Effector memory CD4-positive, alpha-beta T cell (primary cell): Measurements from ENCODE around the gene HEMGN.

ENCODE experiments used
- DNase-seq, 3 donors: peaks; one replicate each; pipeline ENCODE4 v3.0.0-alpha.2; 2020
- H3K27ac ChIP-seq: 2 replicates; pipeline ENCODE4 v1.7.0; 2013; ENCODE audit warnings: mild to moderate bottlenecking, low read length, moderate library complexity; ENCODE audit not compliant: insufficient read depth, poor library complexity, severe bottlenecking
- H3K27me3 ChIP-seq: replicated peaks from 2 replicates; pipeline ENCODE4 v1.7.0; 2013; ENCODE audit warnings: mild to moderate bottlenecking, low read length; ENCODE audit not compliant: insufficient read depth, control insufficient read depth, poor library complexity, severe bottlenecking
- H3K36me3 ChIP-seq: 2 replicates; pipeline ENCODE4 v1.7.0; 2013; ENCODE audit warnings: mild to moderate bottlenecking, low read length, moderate library complexity; ENCODE audit not compliant: control insufficient read depth, insufficient read depth
- H3K4me1 ChIP-seq: 2 replicates; pipeline ENCODE4 v1.7.0; 2013; ENCODE audit warnings: low read length, mild to moderate bottlenecking; ENCODE audit not compliant: control insufficient read depth, insufficient read depth, poor library complexity, severe bottlenecking
- H3K4me3 ChIP-seq: 2 replicates; pipeline ENCODE4 v1.7.0; 2013; ENCODE audit warnings: low read length, low read depth, mild to moderate bottlenecking; ENCODE audit not compliant: insufficient read depth, poor library complexity, severe bottlenecking
- H3K9me3 ChIP-seq: 2 replicates; pipeline ENCODE4 v1.7.0; 2013; ENCODE audit warnings: mild to moderate bottlenecking, low read length, moderate library complexity; ENCODE audit not compliant: control insufficient read depth

The HEMGN gene

DNA sequence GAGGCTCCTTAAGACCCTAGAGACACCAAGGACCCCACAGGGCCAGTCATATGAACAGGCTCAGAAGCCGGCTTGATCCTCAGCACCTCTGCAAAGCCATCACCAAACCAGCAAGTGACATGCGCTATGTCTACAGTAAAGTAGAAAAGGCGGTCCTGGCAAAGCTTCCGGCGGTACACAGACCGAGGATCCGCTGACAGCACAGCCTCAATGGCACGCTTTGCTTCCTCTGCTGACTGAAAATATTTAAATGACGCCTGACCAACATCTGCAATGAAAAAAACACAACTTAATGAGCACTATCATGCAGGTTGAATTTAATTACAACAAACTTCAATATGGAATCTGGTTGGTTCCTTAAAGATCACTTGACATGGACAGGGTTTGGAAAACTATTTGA, 33.2 kb downstream of the HEMGN start:
- H3K9me3 ChIP-seq, result no peaks in the 10 kb centered on the region
- DNase-seq, result peak in 2 of 3 donors; percentile 35 to 50
- H3K27ac ChIP-seq, result peak overlapping the region; percentile 86
- no peaks in the 10 kb centered on the region for H3K27me3 ChIP-seq
- peaks cover 72% of the 10 kb centered on the region for H3K4me1 ChIP-seq
- H3K4me3 ChIP-seq, result peak overlapping the region; percentile 30
- peaks cover 6% of the 10 kb centered on the region for H3K36me3 ChIP-seq

DNA sequence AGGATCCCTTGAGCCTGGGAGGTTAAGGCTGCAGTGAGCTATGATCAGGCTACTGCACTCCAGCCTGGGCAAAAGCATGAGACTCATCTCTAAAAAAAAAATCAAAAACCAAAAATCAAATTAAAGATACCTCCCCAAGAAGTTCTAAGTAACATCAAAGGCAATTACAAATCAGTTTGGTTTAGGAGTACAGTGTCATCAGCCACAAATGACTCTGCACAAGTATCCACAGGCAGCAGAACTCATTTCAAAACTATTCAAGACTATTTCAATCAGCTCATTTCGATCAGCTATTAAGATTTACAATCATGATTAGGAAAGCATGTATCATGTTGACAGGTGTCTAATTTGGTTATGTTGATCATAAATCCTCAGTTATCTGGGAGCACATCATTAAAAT, 34.8 kb downstream of the HEMGN start:
- H3K4me3 ChIP-seq, result no peak overlapping the region
- H3K4me1 ChIP-seq, result peaks cover 63% of the 10 kb centered on the region
- H3K27me3 ChIP-seq, result no peaks in the 10 kb centered on the region
- H3K27ac ChIP-seq, result peak overlapping the region; percentile 86
- H3K9me3 ChIP-seq, result no peaks in the 10 kb centered on the region
- peaks cover under 1% of the 10 kb centered on the region for H3K36me3 ChIP-seq
- no peak for DNase-seq

DNA sequence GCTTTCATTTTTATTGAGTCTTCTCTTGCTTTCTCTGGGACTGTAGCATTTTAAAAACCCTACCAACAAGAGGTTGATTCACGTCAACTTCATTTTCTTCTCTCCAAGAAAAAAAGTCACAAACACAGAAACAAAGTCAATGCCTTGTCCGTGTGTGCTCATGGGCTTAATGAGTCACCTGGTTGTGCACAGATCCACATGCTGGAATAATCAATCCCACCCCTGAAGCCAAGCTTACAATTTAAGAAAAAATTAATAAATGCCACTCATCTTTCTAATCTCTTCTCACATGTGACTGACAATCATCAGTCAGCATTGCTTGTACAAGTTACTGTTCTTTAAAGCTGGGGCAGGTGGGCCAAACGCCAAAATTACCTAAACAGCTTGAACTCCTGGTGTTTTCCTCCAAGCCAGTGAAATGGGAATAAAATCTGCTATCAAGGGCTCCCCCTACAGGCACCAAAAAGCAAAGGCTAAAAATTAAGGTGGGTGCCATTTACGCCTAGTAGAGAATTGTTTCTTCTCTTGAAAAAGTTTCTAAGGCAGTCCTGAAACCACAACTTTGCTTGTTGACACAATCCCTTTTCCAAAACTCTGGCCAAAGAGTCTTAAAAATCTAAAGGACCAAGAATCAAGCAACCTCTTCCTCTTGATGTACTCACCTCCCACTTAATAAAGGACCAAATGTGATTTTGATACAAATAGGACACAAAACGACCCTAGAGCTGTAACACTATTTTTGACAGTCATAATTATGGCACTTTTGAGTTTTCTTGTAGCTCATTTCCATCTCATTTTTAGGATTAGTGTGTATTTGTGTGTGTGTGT, 37.0 kb downstream of the HEMGN start:
- Histone ChIP-seq H3K27ac (peak overlapping the region; percentile 45), H3K36me3 (peaks cover 8% of the 10 kb centered on the region), H3K27me3 (no peaks in the 10 kb centered on the region), H3K4me1 (peaks cover 45% of the 10 kb centered on the region), H3K4me3 (no peak overlapping the region), H3K9me3 (no peaks in the 10 kb centered on the region)
- no peak for DNase-seq

DNA sequence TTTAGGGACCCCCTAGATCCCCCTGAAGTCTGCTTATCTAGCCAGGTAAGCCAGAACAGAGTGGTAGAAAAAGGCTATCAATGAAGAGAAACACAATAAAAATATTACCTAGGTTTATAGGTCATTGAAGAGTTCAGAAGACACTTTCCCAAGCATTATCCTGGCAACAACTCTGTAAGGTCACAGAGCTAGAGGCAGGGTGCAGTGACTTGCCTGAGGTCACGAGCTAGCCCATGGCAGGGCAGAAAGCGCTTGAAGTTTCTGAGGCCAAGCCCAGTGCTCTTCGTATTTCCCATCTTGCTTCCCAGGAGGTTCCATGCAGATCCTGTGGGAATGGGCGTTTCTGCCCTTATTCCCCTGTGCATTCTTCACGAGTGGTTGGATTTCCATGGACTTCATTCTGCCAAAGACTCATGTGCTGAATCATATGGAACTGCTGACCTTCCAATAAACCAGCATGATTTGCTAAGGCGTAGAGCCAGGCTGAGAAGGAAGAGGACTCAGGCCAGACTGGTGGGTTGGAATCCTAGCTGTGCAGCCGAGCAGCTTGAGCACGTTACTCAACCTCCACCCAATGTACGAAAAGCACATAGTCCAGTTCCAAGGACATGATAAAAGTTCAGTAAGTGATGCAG, 37.8 kb downstream of the HEMGN start:
- Histone ChIP-seq H3K9me3 (no peaks in the 10 kb centered on the region), H3K36me3 (peaks cover 8% of the 10 kb centered on the region), H3K27ac (no peak overlapping the region), H3K4me1 (peaks cover 39% of the 10 kb centered on the region), H3K27me3 (no peaks in the 10 kb centered on the region), H3K4me3 (no peak overlapping the region)
- DNase-seq, result no peak

DNA sequence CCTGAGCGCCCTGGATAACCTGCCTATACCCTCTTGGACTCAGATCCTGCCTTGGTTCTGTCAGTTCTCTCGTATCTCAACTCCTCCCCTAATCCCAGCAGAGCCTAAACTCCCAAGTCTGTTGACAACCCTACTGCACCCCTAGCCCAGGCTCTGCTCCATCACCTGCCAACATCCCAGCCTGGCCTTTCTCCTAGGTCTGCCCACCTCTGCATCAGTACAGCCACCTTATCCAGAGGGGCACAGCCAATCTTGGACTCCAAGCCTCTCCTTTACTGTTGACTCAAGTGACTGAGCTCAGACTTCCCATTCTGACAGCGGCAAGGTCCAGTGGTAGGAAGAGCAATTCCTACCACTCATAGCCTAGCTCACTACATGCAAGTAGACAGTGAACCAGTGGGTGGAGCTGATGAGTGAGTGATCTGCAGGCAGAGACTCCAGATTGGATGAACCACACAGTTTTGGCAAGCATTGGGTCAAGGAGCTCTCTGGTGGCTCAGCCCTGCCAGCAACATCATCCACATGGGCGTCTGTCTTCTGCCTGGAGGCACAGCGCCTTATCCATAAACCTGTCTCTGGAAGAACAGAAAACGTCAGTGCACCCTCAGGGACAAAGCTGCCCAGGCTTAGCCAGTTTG, 42.2 kb downstream of the HEMGN start:
- peaks cover 8% of the 10 kb centered on the region for H3K36me3 ChIP-seq
- no peak for DNase-seq
- no peaks in the 10 kb centered on the region for H3K9me3 ChIP-seq
- H3K27me3 ChIP-seq, result no peaks in the 10 kb centered on the region
- H3K4me1 ChIP-seq, result peaks cover 3% of the 10 kb centered on the region
- H3K4me3 ChIP-seq, result no peak overlapping the region
- H3K27ac ChIP-seq, result no peak overlapping the region

DNA sequence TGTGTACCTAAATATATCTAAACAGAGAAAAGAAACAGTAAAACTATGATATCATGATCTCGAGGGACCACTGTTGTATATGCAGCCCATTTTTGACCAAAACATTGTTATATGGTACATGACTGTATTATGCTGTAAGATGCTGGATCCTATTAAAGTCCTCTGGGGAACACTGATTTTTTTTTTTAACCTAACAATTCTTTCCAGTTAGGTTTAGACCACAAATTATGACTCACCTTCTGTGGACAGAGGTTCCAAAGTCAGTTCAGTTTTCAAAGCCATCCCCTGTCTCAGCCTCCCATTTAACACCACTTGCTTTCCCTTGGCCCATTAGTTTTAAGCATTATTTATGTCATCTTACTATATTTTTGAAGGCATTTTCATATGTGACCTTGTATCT, 42.8 kb downstream of the HEMGN start:
- no peaks in the 10 kb centered on the region for H3K9me3 ChIP-seq
- H3K4me3 ChIP-seq, result no peak overlapping the region
- peaks cover 8% of the 10 kb centered on the region for H3K36me3 ChIP-seq
- H3K27me3 ChIP-seq, result no peaks in the 10 kb centered on the region
- no peak for DNase-seq
- H3K27ac ChIP-seq, result no peak overlapping the region
- H3K4me1 ChIP-seq, result no peaks in the 10 kb centered on the region

DNA sequence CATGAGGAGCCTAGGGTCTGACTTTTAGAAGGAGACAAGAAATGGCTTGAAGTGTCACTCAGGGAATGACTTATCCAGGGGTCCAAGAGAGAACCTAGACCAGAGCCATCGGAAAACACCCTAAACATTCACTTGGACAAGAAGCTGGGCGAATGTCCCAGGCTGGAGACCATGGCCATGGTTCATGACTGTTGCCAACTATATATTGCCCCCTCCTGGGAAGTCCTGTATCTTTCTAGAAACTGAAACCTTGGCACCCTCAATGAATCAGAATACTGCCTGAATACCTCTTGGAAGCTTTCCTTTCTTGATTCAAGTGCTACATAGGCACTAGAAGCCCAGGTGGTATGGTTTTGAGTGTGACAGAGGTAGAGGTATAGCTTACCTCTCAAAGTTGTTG, 45.6 kb downstream of the HEMGN start:
- peaks cover 2% of the 10 kb centered on the region for H3K36me3 ChIP-seq
- peaks cover 4% of the 10 kb centered on the region for H3K4me1 ChIP-seq
- no peak for DNase-seq
- no peak overlapping the region for H3K4me3 ChIP-seq
- no peaks in the 10 kb centered on the region for H3K27me3 ChIP-seq
- H3K27ac ChIP-seq, result no peak overlapping the region
- no peaks in the 10 kb centered on the region for H3K9me3 ChIP-seq

DNA sequence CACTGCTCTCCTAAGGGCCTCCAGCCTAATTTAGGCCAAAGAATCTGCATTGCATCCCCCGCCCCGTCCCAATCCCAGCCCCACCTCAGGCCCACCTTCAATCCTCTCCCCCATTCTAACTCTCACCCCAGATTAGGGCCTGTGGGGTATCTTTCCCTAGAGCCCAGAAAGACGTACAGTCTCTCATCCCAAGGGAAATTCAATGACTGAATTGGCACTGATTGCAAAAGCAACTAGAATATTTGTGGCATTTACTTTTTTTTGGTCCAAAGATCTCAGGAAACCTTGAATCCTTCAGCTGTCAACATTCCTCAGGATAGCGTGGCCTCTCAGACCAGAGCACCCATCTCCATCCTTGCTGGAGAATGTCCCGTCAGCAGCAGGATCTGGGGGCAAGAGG, 46.2 kb downstream of the HEMGN start:
- Histone ChIP-seq H3K27me3 (no peaks in the 10 kb centered on the region), H3K36me3 (no peaks in the 10 kb centered on the region)

DNA sequence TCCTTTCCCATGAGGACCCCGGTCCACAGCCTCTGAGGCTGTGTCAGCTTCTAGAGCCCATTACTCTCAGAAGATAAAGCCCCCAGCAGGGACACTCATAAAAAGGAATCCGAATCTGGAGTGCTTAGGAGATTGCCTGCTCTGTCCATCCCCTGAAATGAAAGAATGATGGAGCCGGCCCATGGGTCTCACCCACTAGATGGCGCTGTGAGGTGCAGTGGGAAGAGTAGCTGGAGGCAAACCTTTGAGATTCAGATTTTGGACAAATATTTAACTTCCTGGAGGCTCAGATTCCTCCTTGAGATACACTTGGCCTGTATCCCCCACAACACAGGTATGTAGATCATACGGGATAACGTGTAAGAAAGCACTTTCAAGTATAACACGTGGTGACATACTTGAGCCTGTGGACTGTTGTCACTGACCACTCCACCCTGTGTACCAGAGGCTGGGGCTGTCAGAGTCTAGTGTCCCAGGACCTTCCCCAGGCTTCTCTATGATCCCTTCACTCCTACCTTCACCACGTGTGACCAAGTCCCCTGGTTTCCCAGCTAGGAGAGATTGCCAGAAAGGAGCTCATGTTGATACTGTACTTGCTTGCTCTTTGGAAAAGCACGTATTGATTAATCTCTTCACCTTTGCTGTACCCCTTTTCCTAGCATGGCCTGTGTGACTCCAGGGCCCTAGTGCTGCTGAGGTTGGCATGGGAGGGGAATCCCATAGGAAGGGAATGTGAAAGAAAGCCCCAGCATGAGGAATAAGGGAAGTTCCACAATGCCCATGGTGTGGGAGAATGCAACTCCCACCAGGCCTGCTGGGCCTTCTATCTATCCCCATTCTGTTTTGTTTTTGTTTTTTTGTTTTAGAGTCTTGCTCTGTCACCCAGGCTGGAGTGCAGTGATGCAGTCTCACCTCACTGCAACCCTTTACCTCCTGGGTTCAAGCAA, 47.8 kb downstream of the HEMGN start:
- no peak overlapping the region for H3K27ac ChIP-seq
- DNase-seq, result peak; percentile 21 to 48 (median 39)
- H3K36me3 ChIP-seq, result no peaks in the 10 kb centered on the region
- H3K4me3 ChIP-seq, result no peak overlapping the region
- no peaks in the 10 kb centered on the region for H3K27me3 ChIP-seq
- H3K4me1 ChIP-seq, result peaks cover 4% of the 10 kb centered on the region
- H3K9me3 ChIP-seq, result no peaks in the 10 kb centered on the region

More for the DNA sequence above, 46.2 kb downstream of the HEMGN start:
- no peaks in the 10 kb centered on the region for H3K9me3 ChIP-seq
- H3K27ac ChIP-seq, result no peak overlapping the region
- H3K4me3 ChIP-seq, result no peak overlapping the region
- DNase-seq, result no peak
- H3K4me1 ChIP-seq, result peaks cover 4% of the 10 kb centered on the region
